Measurements from ENCODE around the gene ATRAID. TPM values are rescaled to one million over a fixed set of nuclear protein-coding genes. Genes with fewer than 3 reads are reported as not detected.

ATRAID gene
- total and polyA plus RNA-seq, 12 donors, result 116 to 162 (median 132) TPM

GRCh38 chr2:27242614-27242951 is 30.7 kb downstream of the ATRAID start:
- H3K4me1 ChIP-seq, result peaks cover 0 to 34% (median 13%) of the 10 kb centered on the region in 9 donors
- H3K9me3 ChIP-seq, result no peaks in the 10 kb centered on the region
- no peak overlapping the region for H3K4me3 ChIP-seq
- TF ChIP-seq CTCF (IDR thresholded peaks at IDR 0.05), result no peak
- 95 to 96% methylated on average over 16 of the region's 16 CpGs for WGBS, 2 donors
- no peak overlapping the region for H3K27ac ChIP-seq
- intact Hi-C loops (cut with DNase I), result no loop called here
- DNase-seq (no peak), ATAC-seq (no peak)
- H3K36me3 ChIP-seq, result peaks cover 4 to 72% (median 35%) of the 10 kb centered on the region in 9 donors
- H3K27me3 ChIP-seq, result no peaks in the 10 kb centered on the region

- H3K27ac ChIP-seq, result peak overlapping the region in 3 of 10 donors; percentile 19 to 67 (median 41)
- DNase-seq (no peak), ATAC-seq (peak in 7 of 8 donors; percentile 25 to 60 (median 48))
- no peaks in the 10 kb centered on the region for H3K27me3 ChIP-seq
- peaks cover 0 to 34% (median 13%) of the 10 kb centered on the region in 9 donors for H3K4me1 ChIP-seq
- H3K9me3 ChIP-seq, result no peaks in the 10 kb centered on the region
- no peak for TF ChIP-seq CTCF (IDR thresholded peaks at IDR 0.05)
- H3K36me3 ChIP-seq, result peaks cover 0 to 62% (median 30%) of the 10 kb centered on the region in 9 donors
- WGBS, 2 donors, result 66 to 69% methylated on average over 19 of the region's 19 CpGs
- H3K4me3 ChIP-seq, result no peak overlapping the region
- intact Hi-C loops (cut with DNase I), result loop anchor here in 1 of 10 donors (2.0 kb wide), 1 partner anchor 37 kb away; no protein-coding TSS in a partner anchor
These were observed 31.7 kb downstream of the ATRAID start for GRCh38 chr2:27243391-27244130.

GRCh38 chr2:27245116-27245515 is 33.3 kb downstream of the ATRAID start:
- DNase-seq, result no peak
- Histone ChIP-seq H3K9me3 (no peaks in the 10 kb centered on the region), H3K27me3 (peaks cover 0 to 9% (median 0%) of the 10 kb centered on the region in 7 donors), H3K36me3 (peaks cover 0 to 46% (median 19%) of the 10 kb centered on the region in 9 donors), H3K4me1 (peaks cover 0 to 38% (median 14%) of the 10 kb centered on the region in 9 donors), H3K4me3 (no peak overlapping the region), H3K27ac (no peak overlapping the region)
- ATAC-seq, result peak in 3 of 8 donors; percentile 38 to 46 (median 38)
- WGBS, 2 donors, result 65 to 72% methylated on average over 10 of the region's 10 CpGs
- no peak for TF ChIP-seq CTCF (IDR thresholded peaks at IDR 0.05)
- intact Hi-C loops (cut with DNase I), result loop anchor here in 3 of 10 donors (2.0 to 5.0 kb wide), 3 partner anchors 36 to 52 kb away; partner anchors contain the start of gene TRIM54 (in 1 of the 3)

- Histone ChIP-seq H3K9me3 (no peaks in the 10 kb centered on the region), H3K36me3 (peaks cover 0 to 41% (median 14%) of the 10 kb centered on the region in 9 donors), H3K27ac (no peak overlapping the region), H3K27me3 (peaks cover 0 to 14% (median 3%) of the 10 kb centered on the region in 7 donors), H3K4me1 (peaks cover 0 to 42% (median 17%) of the 10 kb centered on the region in 9 donors), H3K4me3 (no peak overlapping the region)
- WGBS, 2 donors, result 63 to 77% methylated on average over 4 of the region's 4 CpGs
- intact Hi-C loops (cut with DNase I), result loop anchor here in 3 of 10 donors (2.0 to 5.0 kb wide), 3 partner anchors 35 to 52 kb away; partner anchors contain the start of gene TRIM54 (in 1 of the 3)
- DNase-seq (no peak), ATAC-seq (no peak)
- TF ChIP-seq CTCF (IDR thresholded peaks at IDR 0.05), result no peak
These were observed 33.8 kb downstream of the ATRAID start for GRCh38 chr2:27245626-27246025.
